H1 (cell line): Measurements from ENCODE around the gene BOLA2B. TPM values are rescaled to one million over a fixed set of nuclear protein-coding genes. Genes with fewer than 3 reads are reported as not detected.

ENCODE experiments used
- CTCF ChIA-PET: fragments of 300-600 bp; sonication (Branson Sonifier 250); formaldehyde crosslinking; loops from one replicate; lab custom pipeline; 2021; ENCODE audit not compliant: partially characterized antibody; lab: Charles Lee
- POLR2A ChIA-PET: fragments of 300-600 bp; sonication (Branson Sonifier 250); formaldehyde crosslinking; loops from one replicate; lab custom pipeline; 2021; ENCODE audit warnings: inconsistent platforms; ENCODE audit not compliant: partially characterized antibody; lab: Charles Lee
- DNase-seq, 2 experiments: peaks; one replicate each; pipeline versions ENCODE4 v3.0.0 to v3.0.0-alpha.2; 2010 to 2022; ENCODE audit warnings: low spot score in 2 of 2, low read depth in 1 of 2, mixed read lengths in 1 of 2
- FAIRE-seq: peaks from 2 replicates; lab custom pipeline; 2011; peaks lifted over from hg19 to GRCh38; lab: Jason Lieb, UNC
- H2AFZ ChIP-seq: 2 replicates; pipeline ENCODE4 v1.8.1; 2012; ENCODE audit warnings: low read length, inconsistent platforms
- H2AK5ac ChIP-seq: 2 replicates; pipeline ENCODE4 v1.6.1; 2013; ENCODE audit warnings: low read depth, low read length
- H2BK120ac ChIP-seq: replicated peaks from 2 replicates; pipeline ENCODE3; 2013; ENCODE audit warnings: low read depth, low read length, inconsistent platforms
- H2BK12ac ChIP-seq: 2 replicates; pipeline ENCODE4 v1.6.1; 2013; ENCODE audit warnings: low read depth, low read length
- H2BK15ac ChIP-seq: 2 replicates; pipeline ENCODE4 v1.6.1; 2013; ENCODE audit warnings: low read length
- H2BK20ac ChIP-seq: 2 replicates; pipeline ENCODE4 v1.6.1; 2013; ENCODE audit warnings: low read length
- H2BK5ac ChIP-seq: 2 replicates; pipeline ENCODE4 v1.6.1; 2013; ENCODE audit warnings: low read depth, low read length
- H3K14ac ChIP-seq: 2 replicates; pipeline ENCODE4 v1.6.1; 2013; ENCODE audit warnings: inconsistent platforms; ENCODE audit not compliant: insufficient read length
- H3K18ac ChIP-seq: 2 replicates; pipeline ENCODE4 v1.6.1; 2013; ENCODE audit warnings: low read length; ENCODE audit errors: extremely low read depth
- H3K23ac ChIP-seq: 2 replicates; pipeline ENCODE4 v1.6.1; 2013; ENCODE audit warnings: inconsistent platforms; ENCODE audit not compliant: insufficient read length
- H3K23me2 ChIP-seq: 2 replicates; pipeline ENCODE4 v1.6.1; 2013; ENCODE audit warnings: low read depth, low read length
- H3K27ac ChIP-seq: 2 replicates; pipeline ENCODE4 v1.6.1; 2011; ENCODE audit warnings: low read depth, low read length, inconsistent platforms
- H3K27me3 ChIP-seq, 4 experiments: replicated peaks in 1 of 4; 1 replicate in 1 of 4; 2 replicates in 3 of 4; pipeline versions ENCODE4 v1.6.1 to v1.8.1; 2011 to 2013; ENCODE audit warnings: low read length in 3 of 4, mild to moderate bottlenecking in 3 of 4, inconsistent platforms in 2 of 4, mixed read lengths in 2 of 4, moderate library complexity in 1 of 4; ENCODE audit not compliant: control insufficient read depth in 3 of 4, insufficient read depth in 3 of 4; ENCODE audit errors: extremely low read depth in 1 of 4
- H3K36me3 ChIP-seq, 4 experiments: 2 replicates each; pipeline versions ENCODE4 v1.6.1 to v1.8.1; 2011 to 2013; ENCODE audit warnings: mild to moderate bottlenecking in 4 of 4, low read length in 3 of 4, moderate library complexity in 2 of 4, control low read depth in 1 of 4, inconsistent platforms in 1 of 4; ENCODE audit not compliant: insufficient read depth in 4 of 4, control insufficient read depth in 2 of 4
- H3K4ac ChIP-seq: replicated peaks from 2 replicates; pipeline ENCODE3; 2013; ENCODE audit warnings: low read length, low read depth, mixed read lengths, inconsistent platforms; ENCODE audit not compliant: insufficient read length
- H3K4me1 ChIP-seq, 4 experiments: replicated peaks in 1 of 4; 1 replicate in 1 of 4; 2 replicates in 3 of 4; pipeline versions ENCODE4 v1.6.1 to v1.8.1; 2011 to 2013; ENCODE audit warnings: low read length in 3 of 4, inconsistent platforms in 2 of 4, mixed read lengths in 1 of 4; ENCODE audit not compliant: insufficient read depth in 4 of 4, control insufficient read depth in 3 of 4
- H3K4me2 ChIP-seq, 2 experiments: 2 replicates each; pipeline versions ENCODE4 v1.6.1 to v1.8.1; 2011 to 2013; ENCODE audit warnings: low read depth in 2 of 2, low read length in 2 of 2, control low read depth in 1 of 2, inconsistent platforms in 1 of 2, mild to moderate bottlenecking in 1 of 2; ENCODE audit not compliant: insufficient read depth in 1 of 2
- H3K4me3 ChIP-seq, 4 experiments: fragments of 200-600, 300-600 bp in 1 of 4; sonication (generic), shearing (Covaris generic), sonication (Bioruptor Twin) in 1 of 4; 2 replicates each; pipeline versions ENCODE4 v1.5.1 to v1.8.1; 2011 to 2016; ENCODE audit warnings: low read length in 4 of 4, low read depth in 3 of 4, control low read depth in 2 of 4, inconsistent platforms in 2 of 4, mild to moderate bottlenecking in 2 of 4, mixed read lengths in 1 of 4, moderate library complexity in 1 of 4; ENCODE audit not compliant: insufficient read depth in 2 of 4; ENCODE audit errors: extremely low read depth in 1 of 4
- H3K56ac ChIP-seq: replicated peaks from 2 replicates; pipeline ENCODE3; 2013; ENCODE audit warnings: low read depth, mild to moderate bottlenecking, mixed read lengths, low read length, inconsistent platforms; ENCODE audit not compliant: insufficient read length
- H3K79me1 ChIP-seq: 2 replicates; pipeline ENCODE4 v1.6.1; 2013; ENCODE audit warnings: low read depth, low read length, control low read depth
- H3K79me2 ChIP-seq, 2 experiments: 2 replicates each; pipeline versions ENCODE4 v1.6.1 to v1.8.1; 2012 to 2013; ENCODE audit warnings: low read length in 2 of 2, mild to moderate bottlenecking in 2 of 2, inconsistent platforms in 1 of 2; ENCODE audit not compliant: insufficient read depth in 2 of 2, control insufficient read depth in 1 of 2
- H3K9ac ChIP-seq, 4 experiments: replicated peaks in 1 of 4; 1 replicate in 1 of 4; 2 replicates in 3 of 4; pipeline versions ENCODE4 v1.6.1 to v1.8.1; 2011 to 2013; ENCODE audit warnings: low read depth in 3 of 4, low read length in 3 of 4, control low read depth in 2 of 4, mild to moderate bottlenecking in 2 of 4, moderate library complexity in 2 of 4, inconsistent platforms in 1 of 4; ENCODE audit errors: extremely low read depth in 1 of 4
- H3K9me3 ChIP-seq, 2 experiments: 2 replicates each; pipeline versions ENCODE4 v1.6.1 to v1.8.1; 2012 to 2013; ENCODE audit warnings: mild to moderate bottlenecking in 2 of 2, moderate library complexity in 2 of 2, control low read depth in 1 of 2, inconsistent platforms in 1 of 2, low read depth in 1 of 2, low read length in 1 of 2, mixed read lengths in 1 of 2; ENCODE audit not compliant: insufficient read depth in 2 of 2
- H4K20me1 ChIP-seq, 2 experiments: replicated peaks in 1 of 2; 2 replicates each; pipeline versions ENCODE3 to v1.8.1; 2011 to 2013; ENCODE audit warnings: inconsistent platforms in 2 of 2, low read length in 2 of 2, mild to moderate bottlenecking in 1 of 2; ENCODE audit not compliant: insufficient read depth in 2 of 2, control insufficient read depth in 1 of 2
- H4K5ac ChIP-seq: 2 replicates; pipeline ENCODE4 v1.6.1; 2013; ENCODE audit warnings: low read length, low read depth, mixed read lengths, inconsistent platforms; ENCODE audit not compliant: insufficient read length
- H4K8ac ChIP-seq: 2 replicates; pipeline ENCODE4 v1.8.0; 2013; ENCODE audit warnings: mild to moderate bottlenecking, moderate library complexity, low read length, inconsistent platforms; ENCODE audit not compliant: insufficient read depth; ENCODE audit errors: extremely low read depth
- H4K91ac ChIP-seq: replicated peaks from 2 replicates; pipeline ENCODE3; 2013; ENCODE audit warnings: low read length, mixed read lengths, inconsistent platforms; ENCODE audit not compliant: insufficient read length
- CBX5 ChIP-seq: fragments of 300-800, 300-1000 bp; sonication (generic); IDR thresholded peaks from 2 replicates; pipeline ENCODE4 v1.7.1; 2016; ENCODE audit warnings: antibody characterized with exemption, low read length, low read depth
- CEBPB ChIP-seq: IDR thresholded peaks from 2 replicates; pipeline ENCODE4 v1.6.1; 2012; ENCODE audit warnings: low read depth, low read length
- CTCF ChIP-seq, 3 experiments: IDR thresholded peaks; 1 replicate in 2 of 3; 2 replicates in 1 of 3; pipeline versions ENCODE4 v1.5.1 to v1.6.1; 2011; ENCODE audit warnings: low read length in 3 of 3, mild to moderate bottlenecking in 3 of 3, inconsistent platforms in 2 of 3, low read depth in 1 of 3, moderate library complexity in 1 of 3; ENCODE audit not compliant: insufficient read depth in 1 of 3; ENCODE audit errors: control extremely low read depth in 1 of 3
- EP300 ChIP-seq, 2 experiments: IDR thresholded peaks; 1 replicate in 1 of 2; 2 replicates in 1 of 2; pipeline ENCODE4 v1.6.1; 2011 to 2012; ENCODE audit warnings: low read depth in 2 of 2, low read length in 2 of 2, mild to moderate bottlenecking in 2 of 2, borderline replicate concordance in 1 of 2, inconsistent platforms in 1 of 2, moderate library complexity in 1 of 2
- EZH2 ChIP-seq: fragments of 200-600 bp; sonication (generic); IDR thresholded peaks from 2 replicates; pipeline ENCODE4 v1.7.1; 2012; ENCODE audit warnings: low read depth, mild to moderate bottlenecking, moderate library complexity, low read length, inconsistent platforms; ENCODE audit not compliant: severe bottlenecking
- RBBP5 ChIP-seq: IDR thresholded peaks from 2 replicates; pipeline ENCODE4 v1.7.1; 2012; ENCODE audit warnings: low read depth, mild to moderate bottlenecking, inconsistent platforms, low read length, moderate library complexity, borderline replicate concordance
- SRF ChIP-seq: IDR thresholded peaks from 2 replicates; pipeline ENCODE4 v1.6.1; 2011; ENCODE audit warnings: mild to moderate bottlenecking, low read depth, low read length, moderate library complexity
- SUZ12 ChIP-seq: fragments of 200-600 bp; sonication (generic); IDR thresholded peaks from 2 replicates; pipeline ENCODE4 v1.6.1; 2012; ENCODE audit warnings: mild to moderate bottlenecking, inconsistent platforms, low read length, moderate library complexity, mixed read lengths
- WGBS, 2 experiments: shearing (Covaris generic) in 1 of 2; methylation state at CpG; one replicate each; pipeline versions ENCODE4 v1.1.6 to v1.1.7; 2013 to 2015; ENCODE audit warnings: low lambda C conversion rate in 2 of 2, mixed read lengths in 2 of 2, inconsistent platforms in 1 of 2, low coverage in 1 of 2, missing lambda C conversion rate in 1 of 2; ENCODE audit not compliant: insufficient replicate concordance in 2 of 2, insufficient coverage in 1 of 2, insufficient read length in 1 of 2; ENCODE audit errors: extremely low coverage in 1 of 2, missing lambda C conversion rate in 1 of 2; 5-methylcytosine and 5-hydroxymethylcytosine counted together
- polyA plus RNA-seq, 7 experiments: library from polyadenylated mRNA; depleted of rRNA in 3 of 7; stranded (reverse) in 5 of 7; unstranded in 2 of 7; fragments of >200 nt in 5 of 7; fragments of 200-250 nt in 2 of 7; gene quantifications; 1 replicate in 5 of 7; 2 replicates in 1 of 7; 4 replicates in 1 of 7; pipeline versions ENCODE4 v1.2.1 to v1.2.3, GENCODE V29; 2011 to 2013; ENCODE audit warnings: missing spikeins in 2 of 7, mixed read lengths in 2 of 7
- total RNA-seq: library from RNA; stranded (reverse); fragmentation: NEBNext Ultra II Directional; extraction: Animal tissue kit (Norgen Biotek cat#: 25700); gene quantifications from 2 replicates; pipeline ENCODE4 v1.2.1, GENCODE V29; 2021

BOLA2B gene
- total and polyA plus RNA-seq, 2 of the 8 experiments (the other 6 are each of a cell fraction or from before 2014, with no cell fraction given), result 208 to 872 TPM

- Histone ChIP-seq H2BK20ac (no peak overlapping the region), H3K79me2 (no peaks in the 10 kb centered on the region), H3K4me2 (no peak overlapping the region; a peak in 1 of 4 replicates), H3K9ac (no peak overlapping the region), H2AFZ (no peak overlapping the region), H3K23me2 (peaks cover 10% of the 10 kb centered on the region; the same call in 1 of the 2 replicates), H3K4me3 (no peak overlapping the region), H3K27me3 (peaks cover 0 to 19% (median 12%) of the 10 kb centered on the region in 4 experiments; a peak in 4 of 7 replicates), H2BK5ac (peak overlapping the region; percentile 35; the same call in 1 of the 2 replicates), H2BK120ac (no peak overlapping the region), H3K23ac (no peak overlapping the region), H2AK5ac (0 out of 2 replicates have a peak overlapping the region, but pooled peaks have one; percentile 53), H3K79me1 (no peaks in the 10 kb centered on the region), H3K9me3 (no peaks in the 10 kb centered on the region), H3K4me1 (peaks cover 0 to 12% (median 4%) of the 10 kb centered on the region in 4 experiments; a peak in 4 of 7 replicates), H3K36me3 (no peaks in the 10 kb centered on the region), H3K56ac (no peak overlapping the region), H4K20me1 (peaks cover 7 to 8% of the 10 kb centered on the region in 2 experiments), H4K91ac (no peak overlapping the region), H3K14ac (no peak overlapping the region), H2BK12ac (no peak overlapping the region), H3K4ac (no peak overlapping the region), H2BK15ac (no peak overlapping the region), H4K5ac (no peak overlapping the region), H4K8ac (no peak overlapping the region; the same call in 1 of the 2 replicates), H3K18ac (no peak overlapping the region), H3K27ac (no peak overlapping the region)
- ChIA-PET CTCF (interaction anchor here (1.0 to 4.4 kb wide), 4 partner anchors 67 to 444 kb away, joined by 3 to 21 read pairs (median 4); partner anchors contain the start of gene GDPD3), POLR2A (interaction anchor here (1.2 kb wide), 1 partner anchor 13 kb away, joined by 3 read pairs; no protein-coding TSS in a partner anchor)
- WGBS, 2 experiments, result 88% methylated on average over 13 of the region's 13 CpGs; no CpG with 5 or more reads in 1 of the 2 experiments
- DNase-seq (peak in 1 of 2 experiments; percentile 44), FAIRE-seq (no peak)
- TF ChIP-seq SUZ12 (no peak), CBX5 (no peak), EZH2 (no peak), SRF (no peak), CTCF (IDR thresholded peaks at IDR 0.05; ENCODE audit: control extremely low read depth in 1 of 3, insufficient read depth in 1 of 3, low read depth in 1 of 3, low read length in 3 of 3) (no peak), CEBPB (no peak), RBBP5 (no peak), EP300 (IDR thresholded peaks at IDR 0.05; ENCODE audit: borderline replicate concordance in 1 of 2, low read depth in 2 of 2, low read length in 2 of 2) (no peak)
Measured at GRCh38 chr16:30184891-30185682, 8.4 kb downstream of the BOLA2B start.
